SK-N-SH (cell line): ENCODE measurements around the gene TANGO6. TPM values are rescaled to one million over a fixed set of nuclear protein-coding genes. Genes with fewer than 3 reads are reported as not detected.

Source experiments
- CTCF ChIA-PET: fragments of 300-600, 350-600 bp; formaldehyde crosslinking; extraction: SDS; loops from one replicate; lab custom pipeline; 2021; lab: Yijun Ruan, JAX
- POLR2A ChIA-PET: fragments of 350-600 bp; sonication (Branson Sonifier 250); formaldehyde crosslinking; extraction: SDS; loops from one replicate; lab custom pipeline; 2020; ENCODE audit warnings: antibody characterized with exemption, inconsistent platforms; lab: Yijun Ruan, JAX
- DNase-seq: peaks from one replicate; pipeline ENCODE4 v3.0.0; 2012
- H2AFZ ChIP-seq: fragments of 200-600 bp; sonication (generic); 2 replicates; pipeline ENCODE4 v1.8.1; 2016; ENCODE audit warnings: antibody characterized with exemption, mild to moderate bottlenecking, low read depth
- H3F3A ChIP-seq: fragments of 200-600 bp; sonication (generic); replicated peaks from 2 replicates; pipeline ENCODE3; 2016; ENCODE audit warnings: antibody characterized with exemption, mild to moderate bottlenecking; ENCODE audit not compliant: insufficient read depth
- H3K27ac ChIP-seq, 2 experiments: fragments of 200-500 bp in 1 of 2; fragments of 200-600 bp in 1 of 2; sonication (Bioruptor generic) in 1 of 2; sonication (generic), shearing (Covaris generic) in 1 of 2; 2 replicates each; pipeline versions ENCODE4 v1.5.1 to v1.6.1; 2014 to 2016; ENCODE audit warnings: low read depth in 2 of 2, inconsistent platforms in 1 of 2, low read length in 1 of 2, mild to moderate bottlenecking in 1 of 2, mixed read lengths in 1 of 2
- H3K27me3 ChIP-seq: fragments of 200-600 bp; sonication (generic), shearing (Covaris generic); 2 replicates; pipeline ENCODE4 v1.6.1; 2016; ENCODE audit warnings: mixed run types; ENCODE audit not compliant: insufficient read depth
- H3K36me3 ChIP-seq, 2 experiments: fragments of 200-500 bp in 1 of 2; fragments of 200-600 bp in 1 of 2; sonication (Bioruptor generic) in 1 of 2; sonication (generic) in 1 of 2; replicated peaks in 1 of 2; 2 replicates each; pipeline versions ENCODE3 to v1.5.1; 2014 to 2016; ENCODE audit warnings: low read length in 1 of 2, mild to moderate bottlenecking in 1 of 2; ENCODE audit not compliant: insufficient read depth in 2 of 2, control insufficient read depth in 1 of 2
- H3K4me1 ChIP-seq, 2 experiments: fragments of 200-500 bp in 1 of 2; fragments of 200-600 bp in 1 of 2; sonication (Bioruptor generic) in 1 of 2; sonication (generic), shearing (Covaris generic) in 1 of 2; 2 replicates each; pipeline versions ENCODE4 v1.5.1 to v1.6.1; 2014 to 2016; ENCODE audit warnings: low read depth in 1 of 2, low read length in 1 of 2, mixed run types in 1 of 2; ENCODE audit not compliant: insufficient read depth in 2 of 2, control insufficient read depth in 1 of 2
- H3K4me2 ChIP-seq: fragments of 200-600 bp; sonication (generic), shearing (Covaris generic); 2 replicates; pipeline ENCODE4 v1.6.1; 2017; ENCODE audit warnings: mixed run types
- H3K4me3 ChIP-seq, 2 experiments: fragments of 200-500 bp in 1 of 2; fragments of 200-600 bp in 1 of 2; sonication (Bioruptor generic) in 1 of 2; sonication (generic), shearing (Covaris generic) in 1 of 2; 2 replicates each; pipeline versions ENCODE4 v1.5.1 to v1.8.1; 2014 to 2016; ENCODE audit warnings: low read depth in 2 of 2, inconsistent platforms in 1 of 2, low read length in 1 of 2, mild to moderate bottlenecking in 1 of 2, mixed read lengths in 1 of 2, moderate library complexity in 1 of 2
- H3K79me2 ChIP-seq: fragments of 200-600 bp; sonication (generic); 2 replicates; pipeline ENCODE4 v1.8.1; 2017; ENCODE audit warnings: mild to moderate bottlenecking; ENCODE audit not compliant: insufficient read depth
- H3K9ac ChIP-seq: fragments of 200-600 bp; sonication (generic); 2 replicates; pipeline ENCODE4 v1.6.1; 2017; ENCODE audit warnings: mixed run types
- H3K9me2 ChIP-seq: fragments of 200-600 bp; sonication (generic); 2 replicates; pipeline ENCODE4 v1.6.1; 2017; ENCODE audit warnings: mixed run types
- H3K9me3 ChIP-seq: fragments of 200-600 bp; sonication (generic); 2 replicates; pipeline ENCODE4 v1.6.1; 2017; ENCODE audit warnings: mixed run types, mild to moderate bottlenecking, moderate library complexity
- H4K20me1 ChIP-seq: fragments of 200-600 bp; sonication (generic); 2 replicates; pipeline ENCODE4 v1.6.1; 2017; ENCODE audit warnings: mild to moderate bottlenecking, mixed run types; ENCODE audit not compliant: insufficient read depth
- CTCF ChIP-seq: fragments of 200-600 bp; sonication (generic); IDR thresholded peaks from 2 replicates; pipeline ENCODE4 v1.6.1; 2017; ENCODE audit warnings: antibody characterized with exemption, mild to moderate bottlenecking, moderate library complexity
- ELF1 ChIP-seq: IDR thresholded peaks from 2 replicates; pipeline ENCODE4 v1.4.0; 2012
- EZH2phosphoT487 ChIP-seq: fragments of 200-600 bp; sonication (generic); IDR thresholded peaks from 2 replicates; pipeline ENCODE4 v1.6.1; 2017; ENCODE audit warnings: low read depth, mixed run types, mild to moderate bottlenecking, antibody characterized with exemption, moderate library complexity, borderline replicate concordance
- FOSL2 ChIP-seq: IDR thresholded peaks from 2 replicates; pipeline ENCODE4 v1.4.0; 2012; ENCODE audit warnings: low read depth, mild to moderate bottlenecking, moderate library complexity, borderline replicate concordance
- FOXJ3 ChIP-seq: sonication (generic); formaldehyde crosslinking; IDR thresholded peaks from 2 replicates; pipeline ENCODE4 v1.5.1; 2020; ENCODE audit warnings: mild to moderate bottlenecking, missing genetic modification reagents
- GABPA ChIP-seq: IDR thresholded peaks from 2 replicates; pipeline ENCODE4 v1.4.0; 2012; ENCODE audit warnings: low read depth, mild to moderate bottlenecking
- IRF3 ChIP-seq: fragments of 150-350 bp; IDR thresholded peaks from 2 replicates; pipeline ENCODE4 v1.6.1; 2016; ENCODE audit warnings: mild to moderate bottlenecking, low read depth, low read length
- PBX3 ChIP-seq: IDR thresholded peaks from 2 replicates; pipeline ENCODE4; 2012
- RCOR1 ChIP-seq: fragments of 150-350 bp; IDR thresholded peaks from 2 replicates; pipeline ENCODE4 v1.6.1; 2017; ENCODE audit warnings: antibody characterized with exemption, low read length
- RFX5 ChIP-seq: IDR thresholded peaks from 2 replicates; pipeline ENCODE4 v1.6.1; 2012; ENCODE audit warnings: mild to moderate bottlenecking, improper control_type of control experiment, low read length
- RXRA ChIP-seq: IDR thresholded peaks from 2 replicates; pipeline ENCODE4 v1.4.0; 2012; ENCODE audit warnings: low read depth, mild to moderate bottlenecking, borderline replicate concordance
- SIN3A ChIP-seq: IDR thresholded peaks from 2 replicates; pipeline ENCODE4 v1.6.1; 2012; ENCODE audit warnings: low read depth, mild to moderate bottlenecking, low read length, moderate library complexity, borderline replicate concordance
- TEAD4 ChIP-seq: IDR thresholded peaks from 2 replicates; pipeline ENCODE4 v1.4.0; 2012; ENCODE audit warnings: mild to moderate bottlenecking, borderline replicate concordance; ENCODE audit not compliant: insufficient read depth
- USF1 ChIP-seq: IDR thresholded peaks from 2 replicates; pipeline ENCODE4 v1.4.0; 2012; ENCODE audit warnings: low read depth, borderline replicate concordance
- YY1 ChIP-seq: IDR thresholded peaks from 2 replicates; pipeline ENCODE4 v1.4.0; 2012; ENCODE audit warnings: low read depth, mild to moderate bottlenecking
- WGBS: methylation state at CpG from one replicate; pipeline ENCODE4 v1.1.6; 2017; ENCODE audit warnings: low lambda C conversion rate; 5-methylcytosine and 5-hydroxymethylcytosine counted together
- polyA plus RNA-seq, 3 experiments: library from polyadenylated mRNA; depleted of rRNA; stranded (reverse); fragments of >200 nt; gene quantifications; 2 replicates each; pipeline ENCODE4 v1.2.3, GENCODE V29; 2012

TANGO6 gene
- polyA plus RNA-seq, 1 of the 3 experiments (the other 2 are of a cell fraction) = 5.5 TPM

GRCh38 chr16:69078073-69078472 is 234.7 kb downstream of the TANGO6 start (continued):
- TF ChIP-seq FOSL2 (no peak), RCOR1 (no peak), EZH2phosphoT487 (no peak), FOXJ3 (CRISPR knock-in tag) (no peak), RFX5 (no peak)
- TF ChIP-seq, all 33 proteins: peak for 0

GRCh38 chr16:69079697-69080096 is 236.4 kb downstream of the TANGO6 start:
- TF ChIP-seq PBX3 (no peak), TEAD4 (no peak), ELF1 (no peak), GABPA (no peak), SIN3A (no peak), RXRA (no peak), CTCF (no peak), FOXJ3 (CRISPR knock-in tag) (no peak), EZH2phosphoT487 (no peak), YY1 (no peak), RCOR1 (no peak), USF1 (no peak), IRF3 (no peak), FOSL2 (no peak)
- Histone ChIP-seq H3K4me1 (peaks cover 0 to 11% of the 10 kb centered on the region in 2 experiments; a peak in 2 of 4 replicates), H3K27ac (no peak overlapping the region), H3K9me3 (no peaks in the 10 kb centered on the region), H3K4me2 (no peak overlapping the region), H3K36me3 (no peaks in the 10 kb centered on the region), H3F3A (peaks cover 17% of the 10 kb centered on the region), H3K4me3 (no peak overlapping the region), H3K9ac (no peak overlapping the region), H3K27me3 (no peaks in the 10 kb centered on the region), H2AFZ (no peak overlapping the region), H4K20me1 (no peaks in the 10 kb centered on the region), H3K9me2 (no peaks in the 10 kb centered on the region), H3K79me2 (no peaks in the 10 kb centered on the region)
- DNase-seq = no peak
- ChIA-PET POLR2A (no interaction called here), CTCF (interaction anchor here (0.7 kb wide), 1 partner anchor 15 kb away, joined by 4 read pairs; no protein-coding TSS in a partner anchor)
- 92% methylated on average over 2 of the region's 2 CpGs for WGBS
